HepG2 (cell line): ENCODE measurements around the gene CARHSP1. TPM values are rescaled to one million over a fixed set of nuclear protein-coding genes. Genes with fewer than 3 reads are reported as not detected.
A peak's percentile ranks its signal among the peaks of the same experiment; 100 is the strongest.

ENCODE experiments used
- ATAC-seq: fragments of 200-7000 bp; cut with Tn5 transposase; 3 replicates; pipeline ENCODE4 v1.9.1; 2020; ENCODE audit warnings: mild to moderate bottlenecking, moderate library complexity
- BruUV-seq: library from RNA; stranded (reverse); fragments of 400-500 nt; replicated peaks from 2 replicates; lab custom pipeline; 2021; lab: Mats Ljungman, UMichigan
- CTCF ChIA-PET: fragments of 300-600 bp; formaldehyde crosslinking; extraction: SDS; loops from one replicate; lab custom pipeline; 2021; ENCODE audit warnings: low total read pairs, inconsistent platforms, low intra/inter-chr PET ratio; lab: Yijun Ruan, JAX
- POLR2A ChIA-PET: fragments of 350-600 bp; sonication (Branson Sonifier 250); formaldehyde crosslinking; loops from one replicate; lab custom pipeline; 2020; ENCODE audit warnings: antibody characterized with exemption, inconsistent platforms; lab: Yijun Ruan, JAX
- DNase-seq: peaks from one replicate; pipeline ENCODE4 v3.0.0-alpha.2; 2015; ENCODE audit warnings: low spot score
- FAIRE-seq: peaks from 3 replicates; lab custom pipeline; 2011; peaks lifted over from hg19 to GRCh38; lab: Jason Lieb, UNC
- H2AFZ ChIP-seq: one replicate; pipeline ENCODE4 v1.6.1; 2011; ENCODE audit warnings: low read length, inconsistent platforms
- H3K27ac ChIP-seq: fragments of 300-600 bp; 3 replicates; pipeline ENCODE4 v1.8.0; 2011; ENCODE audit warnings: mixed run types, mild to moderate bottlenecking, mixed read lengths, low read length, inconsistent platforms; ENCODE audit not compliant: insufficient read depth; ENCODE audit errors: extremely low read length
- H3K27me3 ChIP-seq, 2 experiments: fragments of 200-600 bp in 1 of 2; 2 replicates in 1 of 2; 3 replicates in 1 of 2; pipeline versions ENCODE4 v1.6.0 to v1.8.0; 2011; ENCODE audit warnings: low read length in 2 of 2, mild to moderate bottlenecking in 2 of 2, moderate library complexity in 2 of 2, inconsistent platforms in 1 of 2; ENCODE audit not compliant: insufficient read depth in 2 of 2, control insufficient read depth in 1 of 2
- H3K36me3 ChIP-seq, 2 experiments: fragments of 200-600 bp in 1 of 2; replicated peaks in 1 of 2; 2 replicates in 1 of 2; 3 replicates in 1 of 2; pipeline versions ENCODE4 v1.5.1 to v1.8.0; 2011; ENCODE audit warnings: low read length in 2 of 2, inconsistent platforms in 1 of 2; ENCODE audit not compliant: insufficient read depth in 2 of 2, control insufficient read depth in 1 of 2
- H3K4me1 ChIP-seq: 2 replicates; pipeline ENCODE4 v1.5.1; 2012; ENCODE audit warnings: low read length, inconsistent platforms; ENCODE audit not compliant: insufficient read depth
- H3K4me2 ChIP-seq: 2 replicates; pipeline ENCODE4 v1.6.0; 2011; ENCODE audit warnings: low read depth, low read length, inconsistent platforms
- H3K4me3 ChIP-seq, 3 experiments: fragments of 200-600 bp in 1 of 3; sonication (generic), shearing (Covaris generic) in 1 of 3; replicated peaks in 1 of 3; 2 replicates each; pipeline ENCODE4 v1.5.1; 2011 to 2016; ENCODE audit warnings: low read length in 3 of 3, inconsistent platforms in 2 of 3, low read depth in 2 of 3, mild to moderate bottlenecking in 2 of 3, control low read depth in 1 of 3, mixed read lengths in 1 of 3; ENCODE audit not compliant: insufficient read depth in 1 of 3
- H3K79me2 ChIP-seq: one replicate; pipeline ENCODE4 v1.6.1; 2011; ENCODE audit warnings: low read length, inconsistent platforms; ENCODE audit not compliant: insufficient read depth
- H3K9ac ChIP-seq: 2 replicates; pipeline ENCODE4 v1.6.0; 2011; ENCODE audit warnings: mild to moderate bottlenecking, low read depth, low read length, inconsistent platforms; ENCODE audit not compliant: insufficient read depth
- H3K9me3 ChIP-seq: 2 replicates; pipeline ENCODE4 v1.5.1; 2012; ENCODE audit warnings: mild to moderate bottlenecking, low read length
- H4K20me1 ChIP-seq: 2 replicates; pipeline ENCODE4 v1.6.0; 2011; ENCODE audit warnings: inconsistent platforms, mild to moderate bottlenecking, low read length, moderate library complexity; ENCODE audit not compliant: insufficient read depth
- CEBPZ ChIP-seq: IDR thresholded peaks from 2 replicates; pipeline ENCODE4 v1.6.1; 2012; ENCODE audit warnings: low read length, improper control_type of control experiment
- DR1 ChIP-seq: sonication (generic); formaldehyde crosslinking; IDR thresholded peaks from 2 replicates; pipeline ENCODE4 v1.8.0; 2021; ENCODE audit warnings: mild to moderate bottlenecking, missing genetic modification reagents, inconsistent platforms
- HNF1B ChIP-seq: sonication (generic); formaldehyde crosslinking; IDR thresholded peaks from 2 replicates; pipeline ENCODE4 v1.5.1; 2020; ENCODE audit warnings: mild to moderate bottlenecking, moderate library complexity, missing genetic modification reagents
- PLRG1 ChIP-seq: fragments of 450-650 bp; conservative IDR thresholded peaks from 2 replicates; pipeline ENCODE4 v1.6.1; 2016
- RAD21 ChIP-seq: fragments of 450-650 bp; formaldehyde crosslinking; IDR thresholded peaks from 2 replicates; pipeline ENCODE4 v1.5.0; 2020; ENCODE audit warnings: mild to moderate bottlenecking
- RBFOX2 ChIP-seq: fragments of 200-400 bp; formaldehyde crosslinking; IDR thresholded peaks from 2 replicates; pipeline ENCODE4 v1.6.1; 2017; ENCODE audit warnings: low read depth, mild to moderate bottlenecking, low read length
- RNF219 ChIP-seq: sonication (generic); formaldehyde crosslinking; IDR thresholded peaks from 2 replicates; pipeline ENCODE4 v1.5.0; 2020; ENCODE audit warnings: mild to moderate bottlenecking, missing genetic modification reagents
- SNAPC5 ChIP-seq: sonication (generic); formaldehyde crosslinking; IDR thresholded peaks from 2 replicates; pipeline ENCODE4 v1.8.1; 2023; ENCODE audit warnings: mild to moderate bottlenecking, missing genetic modification reagents, borderline replicate concordance
- ZBTB25 ChIP-seq: IDR thresholded peaks from 2 replicates; pipeline ENCODE4 v1.6.1; 2018; ENCODE audit warnings: missing genetic modification reagents
- ZFP82 ChIP-seq: sonication (generic); formaldehyde crosslinking; IDR thresholded peaks from 2 replicates; pipeline ENCODE4 v1.5.1; 2020; ENCODE audit warnings: mild to moderate bottlenecking, missing genetic modification reagents, borderline replicate concordance
- ZNF12 ChIP-seq: sonication (generic); formaldehyde crosslinking; IDR thresholded peaks from 2 replicates; pipeline ENCODE4 v1.5.0; 2020; ENCODE audit warnings: missing genetic modification reagents
- ZNF136 ChIP-seq: sonication (generic); formaldehyde crosslinking; IDR thresholded peaks from 2 replicates; pipeline ENCODE4 v1.8.1; 2022; ENCODE audit warnings: low read depth, mild to moderate bottlenecking, moderate library complexity, missing genetic modification reagents
- WGBS: methylation state at CpG from one replicate; pipeline ENCODE4 v1.1.6; 2017; ENCODE audit warnings: low lambda C conversion rate; 5-methylcytosine and 5-hydroxymethylcytosine counted together
- in situ Hi-C: cut with HindIII; loops from 2 replicates; pipeline ENCODE4 v1.10.0; 2017; ENCODE audit warnings: low pct_unique_long_range_greater_than_20kb; ENCODE audit not compliant: extremely low pct_ligation_motif_present
- intact Hi-C: fragments of 100-400 bp; cut with micrococcal nuclease; formaldehyde crosslinking; loops from one replicate; pipeline ENCODE4 v1.10.0; 2022; ENCODE audit not compliant: unreplicated experiment
- polyA plus RNA-seq, 8 experiments: library from polyadenylated mRNA; depleted of rRNA in 3 of 8; stranded (reverse) in 7 of 8; unstranded in 1 of 8; fragments of >200 nt; fragmentation: Illumina TruSeq in 4 of 8; extraction: Trizol in 4 of 8; gene quantifications; 2 replicates each; pipeline versions ENCODE4 v1.2.1 to v1.2.3, GENCODE V29; 2011 to 2016; ENCODE audit warnings: low read depth in 4 of 8, missing spikeins in 1 of 8, mixed read lengths in 1 of 8; ENCODE audit not compliant: insufficient read depth in 1 of 8
- total RNA-seq, 5 experiments: library from RNA; depleted of rRNA; stranded (reverse); fragments of >200 nt; fragmentation: Illumina TruSeq; extraction: Trizol; gene quantifications; 2 replicates each; pipeline ENCODE4 v1.2.3, GENCODE V29; 2016; ENCODE audit warnings: low read depth in 1 of 5

CARHSP1 gene
- total and polyA plus RNA-seq, 2 of the 13 experiments (the other 11 are each of a cell fraction or from before 2014, with no cell fraction given): 173 to 345 TPM

- in situ Hi-C loops: no loop called here
- CTCF ChIA-PET: no interaction called here
- WGBS: over 99% methylated on average over 6 of the region's 6 CpGs
- Histone ChIP-seq H3K4me1 (peaks cover 22% of the 10 kb centered on the region), H2AFZ (no peak overlapping the region), H3K27ac (no peak overlapping the region), H3K36me3 (peaks cover 45 to 83% of the 10 kb centered on the region in 2 experiments), H3K4me3 (no peak overlapping the region), H3K4me2 (no peak overlapping the region), H3K9me3 (no peaks in the 10 kb centered on the region), H3K79me2 (peaks cover 51% of the 10 kb centered on the region), H4K20me1 (peaks cover 10% of the 10 kb centered on the region; the same call in 1 of the 2 replicates), H3K9ac (no peak overlapping the region), H3K27me3 (no peaks in the 10 kb centered on the region)
- no peak for ATAC-seq
- intact Hi-C loops: no loop called here
- POLR2A ChIA-PET: no interaction called here
- no peak for FAIRE-seq
- TF ChIP-seq DR1 (CRISPR knock-in tag): no peak
- TF ChIP-seq RBFOX2: peak; percentile 35; the same call in 1 of the 2 replicates
- 0 out of 2 replicates have a peak, but pooled peaks have one; percentile 7 for TF ChIP-seq RAD21 (CRISPR knock-in tag)
- TF ChIP-seq ZFP82 (CRISPR knock-in tag): no peak
- TF ChIP-seq SNAPC5 (CRISPR knock-in tag): no peak
- TF ChIP-seq ZNF12 (CRISPR knock-in tag): no peak
- no peak for TF ChIP-seq RNF219 (CRISPR knock-in tag)
- TF ChIP-seq ZBTB25 (CRISPR knock-in tag): no peak
- no peak for TF ChIP-seq ZNF136 (CRISPR knock-in tag)
- TF ChIP-seq CEBPZ: no peak
- no peak for TF ChIP-seq HNF1B (CRISPR knock-in tag)
- no peak for TF ChIP-seq PLRG1
- no TSS peak for BruUV-seq
- DNase-seq: no peak
Observed at GRCh38 chr16:8804313-8804712, 64.5 kb downstream of the CARHSP1 start.
